ENCODE data around the gene PIGL.
"Not testable (repeated sequence)": the region's sequence is repeated elsewhere in the genome, so short reads cannot be mapped to it uniquely, and the experiment has no call there.

The PIGL gene

GRCh38 chr17:16217002-16217635 is at the start of gene PIGL:
Gene PIGL, plus strand, starts transcription at chr17:16217210. Its CDS starts 17 bp downstream, at chr17:16217227.
- DNase-seq, result peak; percentile 75

- DNase-seq, result no peak
Measured at GRCh38 chr17:16171613-16172012, 45.4 kb upstream of the PIGL start.

- no peak for DNase-seq
Measured at GRCh38 chr17:16178836-16179235, 38.2 kb upstream of the PIGL start.

GRCh38 chr17:16181581-16181980 is 35.4 kb upstream of the PIGL start:
- DNase-seq, result no peak

- DNase-seq, result no peak
Measured at GRCh38 chr17:16187642-16188041, 29.4 kb upstream of the PIGL start.

- DNase-seq, result no peak
Measured at GRCh38 chr17:16189791-16190348, 27.1 kb upstream of the PIGL start.

GRCh38 chr17:16190703-16191360 is 26.2 kb upstream of the PIGL start:
- no peak for DNase-seq

- DNase-seq, result no peak
Measured at GRCh38 chr17:16191604-16192003, 25.4 kb upstream of the PIGL start.

GRCh38 chr17:16194307-16194835 is 22.6 kb upstream of the PIGL start:
- not testable (repeated sequence) for DNase-seq

GRCh38 chr17:16197276-16197675 is 19.7 kb upstream of the PIGL start:
- no peak for DNase-seq

GRCh38 chr17:16199093-16199492 is 17.9 kb upstream of the PIGL start:
- no peak for DNase-seq

GRCh38 chr17:16201693-16202131 is 15.3 kb upstream of the PIGL start:
- DNase-seq, result not testable (repeated sequence)

GRCh38 chr17:16202554-16203500 is 14.2 kb upstream of the PIGL start:
- DNase-seq, result not testable (repeated sequence)

GRCh38 chr17:16204763-16205162 is 12.2 kb upstream of the PIGL start:
- DNase-seq, result not testable (repeated sequence)

- no peak for DNase-seq
Measured at GRCh38 chr17:16211590-16211989, 5.4 kb upstream of the PIGL start.

- DNase-seq, result no peak
Measured at GRCh38 chr17:16212793-16213192, 4.2 kb upstream of the PIGL start.

GRCh38 chr17:16214190-16215001 is 2.6 kb upstream of the PIGL start:
- DNase-seq, result no peak

GRCh38 chr17:16215002-16215272 is 2.1 kb upstream of the PIGL start:
- no peak for DNase-seq

GRCh38 chr17:16215273-16215964 is 1.6 kb upstream of the PIGL start, which contains the start of gene NCOR1:
Gene NCOR1, minus strand, starts transcription at chr17:16215534. Its CDS starts 20,965 bp downstream, at chr17:16194569.
- peak; percentile 77 for DNase-seq

- no peak for DNase-seq
Measured at GRCh38 chr17:16215965-16216316, 1.1 kb upstream of the PIGL start.

- not testable (repeated sequence) for DNase-seq
Measured at GRCh38 chr17:16216341-16217001, 539 bp upstream of the PIGL start.

Measured in NCI-H1436 treated with DMSO at 0.1 percent for 48 hours (cell line).